ENCODE results near the gene HSH2D.
"Not testable (repeated sequence)": the region's sequence is repeated elsewhere in the genome, so short reads cannot be mapped to it uniquely, and the experiment has no call there.

HSH2D gene

DNA sequence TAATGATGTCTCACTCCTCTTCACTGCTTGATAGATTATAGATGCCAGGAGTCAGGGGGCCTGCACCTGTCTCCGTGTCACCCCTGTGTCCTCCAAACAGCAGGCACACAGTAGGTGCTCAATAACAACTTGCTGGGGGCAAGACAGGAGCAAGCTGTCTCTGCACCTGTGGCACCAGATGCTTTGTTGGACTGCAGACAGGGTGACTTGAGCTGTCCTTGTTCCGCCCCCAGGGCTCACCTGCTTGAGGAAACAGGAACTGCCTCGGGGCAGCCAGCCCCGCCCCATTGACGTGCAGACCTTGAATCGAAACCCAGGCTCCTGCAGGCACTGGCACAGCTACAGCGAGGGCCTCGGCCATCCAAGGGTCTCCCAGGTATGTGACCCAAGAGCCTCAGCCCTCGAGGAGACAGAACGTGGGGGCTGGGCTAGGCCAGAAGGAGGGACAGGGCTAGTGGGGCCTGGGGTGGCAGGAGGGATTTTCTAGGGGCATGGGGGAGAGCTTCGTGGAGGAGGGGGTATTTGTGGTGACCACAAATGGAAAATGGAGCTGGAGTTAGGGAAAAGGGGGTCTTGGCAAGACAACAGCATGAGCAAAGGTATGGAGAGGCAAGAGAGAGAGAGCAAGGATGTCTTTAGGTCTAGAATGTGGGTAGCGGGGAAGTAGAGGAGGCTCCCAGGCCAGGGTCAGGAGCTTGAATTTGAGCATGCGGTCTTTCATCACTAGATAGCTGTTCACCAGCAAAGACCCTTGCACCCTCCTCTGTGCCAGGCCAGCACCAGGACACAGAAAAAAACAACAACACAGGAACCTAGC, at the start of gene HSH2D:
Gene HSH2D (plus strand): TSS at position 287 of the 817 bp plus-strand sequence. CDS start 5,066 bp downstream, outside the sequence.
- no peak for DNase-seq

DNA sequence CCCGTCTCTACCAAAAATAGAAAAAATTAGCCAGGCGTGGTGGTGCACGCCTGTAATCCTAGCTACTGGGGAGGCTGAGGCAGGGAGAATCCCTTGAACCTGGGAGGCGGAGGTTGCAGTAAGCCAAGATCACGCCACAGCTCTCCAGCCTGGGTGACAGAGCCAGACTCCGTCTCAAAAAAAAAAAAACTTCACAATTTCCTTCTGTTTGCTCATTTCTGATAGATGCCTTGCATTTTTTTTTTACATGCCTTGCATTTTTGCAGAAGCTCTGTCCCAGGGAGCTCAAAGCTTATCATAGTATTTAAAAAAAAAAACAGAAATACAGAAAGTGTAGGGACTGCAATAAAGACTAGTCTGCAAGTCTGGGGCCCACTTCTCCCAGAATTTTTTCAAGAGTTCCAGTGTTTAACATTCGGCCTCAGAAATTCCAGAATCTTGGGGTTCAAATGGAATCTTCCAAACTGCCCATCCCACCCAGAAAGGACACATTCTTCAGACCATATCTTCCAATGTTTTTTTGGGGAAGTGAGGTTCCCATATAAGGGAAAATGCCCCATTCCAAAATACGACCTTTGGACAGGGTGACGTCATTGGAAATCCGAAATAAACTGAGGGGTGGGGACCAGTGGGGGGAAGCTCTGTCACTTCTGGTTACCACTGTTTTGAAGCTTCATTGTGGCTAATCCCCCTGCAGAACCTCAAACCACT, 49.0 kb upstream of the HSH2D start:
- no peak for DNase-seq

- DNase-seq: no peak
Observed at GRCh38 chr19:16095071-16095571, 48.4 kb upstream of the HSH2D start.

GRCh38 chr19:16096280-16096855, 47.1 kb upstream of the HSH2D start:
- no peak for DNase-seq

- DNase-seq: no peak
Observed at GRCh38 chr19:16098416-16098768, 45.1 kb upstream of the HSH2D start.

DNA sequence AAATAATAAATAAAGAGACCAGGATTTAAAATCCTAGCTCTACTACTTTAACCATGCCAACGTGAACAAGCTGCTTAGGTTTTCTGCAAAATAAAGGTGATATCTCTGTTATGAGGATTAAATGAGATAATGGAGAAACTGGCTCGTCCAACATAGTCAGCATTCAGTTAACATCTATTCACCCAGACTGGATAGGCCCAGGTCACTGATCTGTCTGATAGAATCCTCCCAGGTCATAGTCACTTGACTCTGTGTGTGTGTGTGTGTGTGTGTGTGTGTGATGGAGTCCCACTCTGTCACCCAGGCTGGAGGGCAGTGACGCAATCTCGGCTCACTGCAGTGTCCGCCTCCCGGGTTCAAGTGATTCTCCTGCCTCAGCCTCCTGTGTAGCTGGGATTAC, 44.7 kb upstream of the HSH2D start:
- no peak for DNase-seq

DNA sequence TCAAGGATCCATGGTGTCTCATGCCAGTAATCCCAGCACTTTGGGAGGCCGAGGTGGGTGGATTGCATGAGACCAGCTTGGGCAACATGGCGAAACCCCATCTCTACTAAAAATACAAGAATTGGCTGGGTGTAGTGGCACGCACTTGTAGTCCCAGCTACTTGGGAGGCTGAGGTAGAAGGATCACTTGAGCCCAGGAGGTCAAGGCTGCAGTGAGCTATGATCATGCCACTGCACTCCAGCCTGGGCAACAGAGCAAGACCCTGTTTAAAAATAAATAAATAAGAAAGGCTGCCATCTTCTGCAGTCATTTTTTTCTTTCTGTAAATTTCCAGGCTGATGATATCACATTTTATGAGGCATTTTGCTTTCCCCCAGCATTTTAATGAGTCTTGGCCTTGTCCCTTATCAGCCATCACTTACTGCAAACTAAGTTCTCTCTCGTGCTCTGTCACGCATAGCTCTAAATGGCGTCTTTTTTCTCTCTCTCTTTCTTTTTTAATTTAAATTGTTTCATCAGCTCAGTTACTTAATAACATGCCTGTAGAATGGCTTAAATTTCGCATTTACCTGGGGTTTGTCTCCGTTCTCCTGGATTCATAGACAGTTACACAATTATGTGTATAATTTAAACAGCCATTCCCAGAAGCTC, 44.0 kb upstream of the HSH2D start:
- DNase-seq: not testable (repeated sequence)

DNA sequence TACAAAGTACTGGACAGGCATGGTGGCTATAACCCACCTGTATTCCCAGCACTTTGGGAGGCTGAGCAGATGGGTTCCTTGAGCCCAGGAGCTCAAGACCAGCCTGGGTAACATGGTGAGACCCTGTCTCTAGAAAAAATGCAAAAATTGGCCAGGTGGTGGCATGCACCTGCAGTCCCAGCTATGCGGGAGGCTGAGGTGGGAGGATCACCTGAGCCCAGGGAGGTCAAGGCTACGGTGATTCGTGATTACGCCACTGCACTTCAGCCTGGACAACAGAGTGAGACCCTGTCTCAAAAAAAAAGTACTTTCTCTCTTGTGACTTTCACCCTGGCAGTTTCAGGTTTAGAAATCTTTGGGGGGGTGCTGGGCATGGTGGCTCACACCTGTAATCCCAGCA, 43.0 kb upstream of the HSH2D start:
- DNase-seq: no peak

DNA sequence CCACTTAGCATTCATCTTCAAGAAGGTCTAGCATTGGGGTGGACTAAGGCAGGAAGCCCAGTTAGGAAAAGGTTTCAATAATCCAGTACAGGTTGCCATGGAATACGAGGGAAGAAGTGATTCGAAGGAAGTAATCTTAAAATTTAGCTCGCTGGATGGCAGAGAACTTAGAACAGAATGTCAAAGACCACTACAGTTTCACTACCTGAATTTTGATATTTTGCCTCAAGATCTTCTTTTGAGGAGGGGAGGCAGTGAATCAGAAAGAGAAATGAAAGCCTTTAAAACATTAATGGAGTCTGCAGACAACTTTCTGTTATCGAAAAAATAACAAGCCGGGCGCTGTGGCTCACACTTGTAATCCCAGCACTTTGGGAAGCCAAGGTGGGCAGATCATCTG, 38.8 kb upstream of the HSH2D start:
- no peak for DNase-seq

DNA sequence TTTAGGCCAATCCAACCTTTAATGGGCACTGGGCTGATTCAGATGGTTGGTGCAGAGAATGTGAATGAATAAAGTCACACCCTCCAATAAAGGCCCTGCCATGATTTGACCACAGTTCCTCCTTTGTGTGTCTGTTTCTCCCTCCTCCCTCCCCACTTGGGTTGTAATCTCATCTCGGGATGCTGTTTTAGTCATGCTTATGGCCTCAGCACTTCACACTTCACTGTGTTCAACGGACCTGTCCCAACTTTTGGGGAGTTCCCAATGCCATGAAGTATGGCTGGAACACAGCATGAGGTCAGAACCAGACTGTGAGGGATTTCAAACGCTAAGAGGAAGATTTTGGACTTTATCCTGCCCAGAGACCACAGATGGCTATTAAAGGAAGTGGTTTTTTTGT, 37.4 kb upstream of the HSH2D start:
- DNase-seq: no peak

DNA sequence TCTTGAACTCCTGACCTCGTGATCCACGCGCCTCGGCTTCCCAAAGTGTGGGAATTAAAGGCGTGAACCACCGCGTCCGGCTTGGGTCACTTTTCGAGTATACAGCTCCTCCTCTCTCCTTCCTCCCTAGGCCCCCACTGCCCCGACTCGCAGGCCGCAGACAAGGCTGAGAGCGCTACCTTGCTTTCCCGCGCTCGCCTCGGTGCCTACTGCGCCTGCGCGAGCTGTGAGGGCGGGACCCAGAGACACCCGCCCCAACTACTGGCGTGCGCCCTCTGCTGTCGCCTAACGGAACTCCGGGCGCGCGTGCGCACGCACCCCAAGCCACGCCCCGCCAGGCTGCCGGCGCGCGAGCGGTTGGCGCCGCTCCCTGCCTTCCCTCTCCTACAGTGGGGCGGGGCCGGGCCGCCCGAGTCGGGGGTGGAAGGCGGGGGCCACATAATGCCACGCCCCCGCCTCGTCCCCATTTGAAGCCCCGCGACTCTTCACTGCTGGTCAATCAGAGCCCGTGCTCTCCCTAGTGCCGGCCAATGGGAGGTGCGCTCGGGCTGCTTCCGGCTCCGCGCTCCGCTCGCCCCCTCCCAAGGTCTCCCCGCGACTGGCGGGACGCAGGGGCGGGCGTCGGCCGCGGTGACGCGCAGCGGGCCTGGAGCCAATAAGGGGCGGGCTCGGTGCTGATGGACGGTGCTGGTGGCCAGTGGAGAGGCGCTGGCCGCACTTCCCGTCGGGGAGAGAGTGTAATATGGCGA, 32.2 kb upstream of the HSH2D start, which contains the start of gene RAB8A:
Gene RAB8A (plus strand): TSS at position 730 of the 749 bp plus-strand sequence. CDS start 13 bp downstream, at position 743.
- peak; percentile 100 for DNase-seq

DNA sequence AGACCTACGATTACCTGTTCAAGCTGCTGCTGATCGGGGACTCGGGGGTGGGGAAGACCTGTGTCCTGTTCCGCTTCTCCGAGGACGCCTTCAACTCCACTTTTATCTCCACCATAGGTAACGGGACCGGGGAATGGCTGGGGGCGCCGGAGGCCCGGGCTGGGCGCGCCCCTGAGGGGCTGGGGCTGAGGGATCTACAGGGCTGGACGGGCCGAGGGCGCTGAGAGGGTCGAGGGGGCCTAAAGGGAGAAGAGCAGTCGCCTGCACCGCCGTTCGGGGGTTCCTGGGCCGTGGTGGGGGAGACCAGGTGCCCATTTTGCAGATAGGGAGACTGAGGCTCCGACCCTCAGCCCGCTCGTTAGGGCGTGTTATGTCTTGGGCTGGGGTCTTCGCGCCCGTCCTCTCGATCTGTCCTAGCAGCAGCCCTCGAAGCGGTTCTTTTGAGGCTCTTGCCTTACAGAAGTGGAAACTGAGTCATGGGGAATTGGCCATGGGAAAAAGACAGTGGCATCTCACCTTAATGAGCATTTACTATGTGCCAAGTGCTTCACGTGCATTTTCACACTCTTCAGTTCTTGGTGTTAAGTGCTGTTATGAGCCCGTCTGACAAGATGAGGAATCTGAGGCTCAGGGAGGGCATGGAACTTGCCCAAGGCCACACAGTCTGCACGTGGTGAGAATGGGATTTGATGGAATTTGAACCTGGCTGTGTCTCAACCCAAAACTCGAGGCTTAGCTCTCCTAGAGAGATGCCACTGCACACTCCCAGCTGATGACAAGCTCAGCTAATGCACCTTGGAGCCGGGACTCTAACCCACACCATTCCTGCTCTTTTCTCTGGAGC, 31.4 kb upstream of the HSH2D start:
- no peak for DNase-seq

- no peak for DNase-seq
Observed at GRCh38 chr19:16112778-16113177, 30.7 kb upstream of the HSH2D start.

- DNase-seq: no peak
Observed at GRCh38 chr19:16113727-16114126, 29.8 kb upstream of the HSH2D start.

DNA sequence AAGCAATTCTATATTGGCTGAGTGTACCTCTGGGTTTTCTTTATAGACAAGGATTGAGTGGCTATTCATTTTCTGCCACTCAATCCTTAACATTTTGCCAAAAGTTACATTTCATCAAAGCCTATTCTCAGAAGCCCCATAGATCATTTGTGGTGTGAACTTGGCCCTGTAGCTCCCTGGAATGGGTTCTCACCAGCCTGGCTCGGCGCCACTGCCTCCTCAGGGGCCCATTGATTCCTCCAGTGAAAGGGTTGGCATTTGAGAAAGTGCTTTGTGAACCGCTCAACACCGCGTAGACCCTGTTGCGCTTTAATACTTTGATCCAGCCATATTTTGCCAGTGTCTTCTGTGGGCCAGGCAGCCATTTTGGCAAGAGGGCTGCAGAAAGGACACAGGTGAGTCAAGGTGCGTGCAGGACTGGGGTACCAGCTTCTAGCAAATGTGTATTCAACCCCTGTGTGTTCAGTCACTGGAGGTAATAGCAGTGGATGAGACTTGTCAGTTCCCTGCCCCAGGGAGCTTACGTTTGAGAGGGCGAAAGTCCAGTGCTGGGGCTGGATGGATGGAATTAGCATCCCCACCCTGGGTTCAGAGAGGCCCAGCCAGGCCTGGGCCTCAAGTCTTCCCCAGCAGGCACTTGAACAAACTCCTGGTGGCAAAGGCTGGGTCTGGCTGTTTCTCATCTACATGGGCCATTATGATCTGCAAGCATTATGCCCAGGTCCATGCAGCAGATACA, 28.0 kb upstream of the HSH2D start:
- no peak for DNase-seq

DNA sequence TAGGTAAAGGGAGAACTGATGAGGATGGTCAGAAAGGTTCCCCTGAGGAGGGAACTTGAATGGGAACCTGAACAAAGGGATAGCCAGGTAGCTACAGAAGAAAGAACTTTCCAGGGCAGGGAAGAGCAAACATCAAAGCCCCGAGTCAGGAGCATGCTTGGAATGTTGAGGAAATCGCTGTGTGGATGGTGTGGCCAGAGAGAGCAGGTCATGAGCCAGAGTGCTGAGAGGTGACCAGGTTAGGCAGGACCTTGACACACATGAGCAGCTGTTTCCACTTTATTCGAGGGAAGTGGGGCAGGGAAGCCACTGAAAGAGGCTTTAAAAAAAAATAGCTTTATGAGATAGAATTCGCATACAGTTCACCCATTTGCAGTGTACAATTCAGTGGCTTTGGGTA, 27.4 kb upstream of the HSH2D start:
- DNase-seq: no peak

DNA sequence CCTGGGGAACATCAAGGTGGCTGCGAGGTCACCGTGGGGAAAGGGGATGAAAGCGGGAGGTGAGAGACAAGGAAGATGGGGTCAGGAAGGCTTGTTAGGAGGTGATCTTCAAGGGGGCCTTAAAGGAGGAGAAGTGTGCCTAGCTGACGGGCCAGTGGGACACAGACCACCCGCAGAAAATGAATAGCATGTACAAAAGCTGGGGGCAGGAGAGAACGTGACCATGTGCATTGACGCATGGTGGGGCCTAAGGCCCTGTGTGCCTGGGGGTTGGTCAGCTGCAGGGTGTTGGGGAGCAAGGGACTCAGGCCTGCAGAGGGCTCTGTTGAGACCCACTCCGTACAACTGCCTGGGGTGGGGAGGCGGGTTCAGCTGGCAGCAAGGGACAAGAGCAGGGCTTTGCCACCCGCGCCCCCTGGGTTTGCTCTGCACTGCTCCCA, 25.9 kb upstream of the HSH2D start:
- DNase-seq: no peak

GRCh38 chr19:16118489-16119033, 24.9 kb upstream of the HSH2D start:
- no peak for DNase-seq

DNA sequence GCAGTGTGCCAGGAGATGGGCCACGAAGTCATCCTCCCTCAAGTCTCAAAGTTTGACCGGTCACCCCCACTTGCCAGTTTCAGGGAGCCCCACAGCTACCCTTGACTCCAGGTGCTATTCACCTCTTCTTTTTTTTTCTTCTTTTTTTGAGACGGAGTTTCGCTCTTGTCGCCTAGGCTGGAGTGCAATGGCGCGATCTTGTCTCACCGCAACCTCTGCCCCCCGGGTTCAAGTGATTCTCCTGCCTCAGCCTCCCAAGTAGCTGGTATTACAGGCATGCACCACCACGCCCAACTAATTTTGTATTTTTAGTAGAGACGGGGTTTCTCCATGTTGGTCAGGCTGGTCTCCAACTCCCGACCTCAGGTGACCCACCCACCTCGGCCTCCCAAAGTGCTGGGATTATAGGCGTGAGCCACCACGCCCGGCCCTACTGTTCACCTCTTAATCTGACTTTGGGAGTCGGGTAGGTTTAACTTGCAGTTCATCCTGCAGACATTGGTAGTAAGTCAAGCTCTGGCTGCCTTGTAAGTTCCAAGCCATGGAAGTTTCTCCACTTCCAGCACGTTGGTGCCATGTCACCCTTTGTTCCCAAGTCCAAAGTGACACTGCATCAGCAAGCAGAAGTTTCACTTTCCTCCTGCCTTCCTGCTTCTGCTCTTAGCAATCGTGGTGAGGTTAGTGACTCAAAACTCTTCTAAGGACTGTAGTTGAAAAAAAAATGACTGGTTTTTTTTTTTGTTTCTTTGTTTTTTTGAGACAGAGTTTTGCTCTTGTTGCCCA, 24.2 kb upstream of the HSH2D start:
- not testable (repeated sequence) for DNase-seq

All from right forelimb (tissue), 1 donor.